ENCODE data around the gene AHDC1.

- no peak for TF ChIP-seq SIN3A (IDR thresholded peaks at IDR 0.05; ENCODE audit: low read depth)
- TF ChIP-seq, protein P1, sequence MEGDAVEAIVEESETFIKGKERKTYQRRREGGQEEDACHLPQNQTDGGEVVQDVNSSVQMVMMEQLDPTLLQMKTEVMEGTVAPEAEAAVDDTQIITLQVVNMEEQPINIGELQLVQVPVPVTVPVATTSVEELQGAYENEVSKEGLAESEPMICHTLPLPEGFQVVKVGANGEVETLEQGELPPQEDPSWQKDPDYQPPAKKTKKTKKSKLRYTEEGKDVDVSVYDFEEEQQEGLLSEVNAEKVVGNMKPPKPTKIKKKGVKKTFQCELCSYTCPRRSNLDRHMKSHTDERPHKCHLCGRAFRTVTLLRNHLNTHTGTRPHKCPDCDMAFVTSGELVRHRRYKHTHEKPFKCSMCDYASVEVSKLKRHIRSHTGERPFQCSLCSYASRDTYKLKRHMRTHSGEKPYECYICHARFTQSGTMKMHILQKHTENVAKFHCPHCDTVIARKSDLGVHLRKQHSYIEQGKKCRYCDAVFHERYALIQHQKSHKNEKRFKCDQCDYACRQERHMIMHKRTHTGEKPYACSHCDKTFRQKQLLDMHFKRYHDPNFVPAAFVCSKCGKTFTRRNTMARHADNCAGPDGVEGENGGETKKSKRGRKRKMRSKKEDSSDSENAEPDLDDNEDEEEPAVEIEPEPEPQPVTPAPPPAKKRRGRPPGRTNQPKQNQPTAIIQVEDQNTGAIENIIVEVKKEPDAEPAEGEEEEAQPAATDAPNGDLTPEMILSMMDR (IDR thresholded peaks at IDR 0.05 in 2 of 3, conservative IDR thresholded peaks at IDR 0.05 in 1 of 3; ENCODE audit: borderline replicate concordance in 1 of 3, insufficient read depth in 1 of 3, low read depth in 2 of 3, low read length in 2 of 3): no peak
- no peak for TF ChIP-seq POLR2A (IDR thresholded peaks at IDR 0.05; ENCODE audit: borderline replicate concordance, extremely low read depth, insufficient read depth, insufficient read length)
- no peak for TF ChIP-seq EZH2phosphoT487 (IDR thresholded peaks at IDR 0.05; ENCODE audit: borderline replicate concordance)
- no peak for TF ChIP-seq RAD21 (IDR thresholded peaks at IDR 0.05; ENCODE audit: low read depth)
- peak; percentile 41 for TF ChIP-seq POLR2AphosphoS5 (IDR thresholded peaks at IDR 0.05; ENCODE audit: low read depth, low read length)
- no peak for TF ChIP-seq EZH2 (IDR thresholded peaks at IDR 0.05)
- TF ChIP-seq JUND (IDR thresholded peaks at IDR 0.05): no peak
- TF ChIP-seq CEBPB (IDR thresholded peaks at IDR 0.05; ENCODE audit: low read depth): no peak
Measured at GRCh38 chr1:27528818-27529703, 74.9 kb downstream of the AHDC1 start.

Measured in HCT116 (cell line).